Activated CD8-positive, alpha-beta T cell treated with anti-CD3 and anti-CD28 coated beads for 36 hours (primary cell): ENCODE results near the gene CARS2. TPM values are rescaled to one million over a fixed set of nuclear protein-coding genes. Genes with fewer than 3 reads are reported as not detected.

Source experiments
- ATAC-seq: fragments of 200-7000 bp; cut with Tn5 transposase; one replicate; pipeline ENCODE4 v1.10.0; 2021; ENCODE audit warnings: mild to moderate bottlenecking, moderate library complexity
- CTCF ChIA-PET: fragments of 350-600 bp; sonication (Branson Sonifier 250); formaldehyde crosslinking; loops from one replicate; lab custom pipeline; 2021; ENCODE audit warnings: antibody characterized with exemption; lab: Charles Lee
- POLR2A ChIA-PET: fragments of 350-600 bp; sonication (Branson Sonifier 250); formaldehyde crosslinking; loops from one replicate; lab custom pipeline; 2021; ENCODE audit warnings: antibody characterized with exemption; lab: Charles Lee
- DNase-seq: peaks from one replicate; pipeline ENCODE4 v3.0.0-alpha.2; 2020
- H3K27ac Mint-ChIP-seq: one replicate; pipeline ENCODE4 v1.8.0; 2021; ENCODE audit warnings: mild to moderate bottlenecking, mixed read lengths
- H3K27me3 Mint-ChIP-seq: one replicate; pipeline ENCODE4 v1.8.0; 2021; ENCODE audit warnings: mixed read lengths
- H3K36me3 Mint-ChIP-seq: one replicate; pipeline ENCODE4 v1.8.0; 2021; ENCODE audit warnings: low read depth, mixed read lengths
- H3K4me1 Mint-ChIP-seq: one replicate; pipeline ENCODE4 v1.8.0; 2021; ENCODE audit warnings: low read depth, mixed read lengths
- H3K4me3 Mint-ChIP-seq: one replicate; pipeline ENCODE4 v1.8.0; 2021; ENCODE audit warnings: mild to moderate bottlenecking, moderate library complexity, mixed read lengths
- H3K9me3 Mint-ChIP-seq: one replicate; pipeline ENCODE4 v1.8.0; 2021; ENCODE audit warnings: mixed read lengths
- CTCF ChIP-seq: fragments of 200-600 bp; IDR thresholded peaks from one replicate; pipeline ENCODE4 v1.8.0; 2022; ENCODE audit warnings: antibody characterized with exemption, mild to moderate bottlenecking
- intact Hi-C: fragments of 100-400 bp; cut with micrococcal nuclease; formaldehyde crosslinking; loops from one replicate; pipeline ENCODE4 v1.10.0; 2022
- total RNA-seq, 2 experiments: library from RNA; stranded (reverse); gene quantifications; one replicate each; pipeline ENCODE4 v1.2.3, GENCODE V29; 2021

The CARS2 gene
- total RNA-seq, 2 experiments from 2014 or later = 60.7 to 63.0 TPM

GRCh38 chr13:110628952-110629701, 76.8 kb downstream of the CARS2 start:
- ATAC-seq (no peak), DNase-seq (no peak)
- ChIA-PET POLR2A (no interaction called here), CTCF (no interaction called here)
- Mint-ChIP-seq H3K9me3 (no peaks in the 10 kb centered on the region), H3K4me1 (peaks cover 47% of the 10 kb centered on the region), H3K27me3 (no peaks in the 10 kb centered on the region), H3K36me3 (peaks cover 26% of the 10 kb centered on the region), H3K4me3 (no peak overlapping the region), H3K27ac (no peak overlapping the region)
- intact Hi-C loops = no loop called here
- TF ChIP-seq CTCF = no peak

GRCh38 chr13:110628477-110628793, 77.5 kb downstream of the CARS2 start:
- ChIA-PET CTCF (no interaction called here), POLR2A (no interaction called here)
- no peaks in the 10 kb centered on the region for H3K27me3 Mint-ChIP-seq
- peaks cover 26% of the 10 kb centered on the region for H3K36me3 Mint-ChIP-seq
- no peak for ATAC-seq
- no peaks in the 10 kb centered on the region for H3K9me3 Mint-ChIP-seq
- no peak for TF ChIP-seq CTCF
- intact Hi-C loops = no loop called here
- no peak overlapping the region for H3K4me3 Mint-ChIP-seq
- no peak for DNase-seq
- H3K4me1 Mint-ChIP-seq = peaks cover 47% of the 10 kb centered on the region
- H3K27ac Mint-ChIP-seq = no peak overlapping the region

- ATAC-seq = no peak
- POLR2A ChIA-PET = no interaction called here
- H3K27ac Mint-ChIP-seq = no peak overlapping the region
Observed at GRCh38 chr13:110627761-110628476, 78.0 kb downstream of the CARS2 start.

GRCh38 chr13:110627351-110627750, 78.6 kb downstream of the CARS2 start:
- Mint-ChIP-seq H3K36me3 (peaks cover 26% of the 10 kb centered on the region), H3K27ac (no peak overlapping the region)

More at GRCh38 chr13:110627761-110628476, 78.0 kb downstream of the CARS2 start:
- CTCF ChIA-PET = no interaction called here
- Mint-ChIP-seq H3K9me3 (no peaks in the 10 kb centered on the region), H3K36me3 (peaks cover 26% of the 10 kb centered on the region), H3K4me1 (peaks cover 47% of the 10 kb centered on the region), H3K4me3 (no peak overlapping the region), H3K27me3 (no peaks in the 10 kb centered on the region)
- intact Hi-C loops = no loop called here
- no peak for TF ChIP-seq CTCF
- no peak for DNase-seq

More at GRCh38 chr13:110627351-110627750, 78.6 kb downstream of the CARS2 start:
- Mint-ChIP-seq H3K4me1 (peaks cover 48% of the 10 kb centered on the region), H3K4me3 (no peak overlapping the region), H3K9me3 (no peaks in the 10 kb centered on the region), H3K27me3 (no peaks in the 10 kb centered on the region)
- POLR2A ChIA-PET = no interaction called here
- CTCF ChIA-PET = no interaction called here
- ATAC-seq (no peak), DNase-seq (no peak)
- intact Hi-C loops = no loop called here
- no peak for TF ChIP-seq CTCF
